ENCODE measurements around the gene KCNJ6.
"Not testable (repeated sequence)": the region's sequence is repeated elsewhere in the genome, so short reads cannot be mapped to it uniquely, and the experiment has no call there.

KCNJ6 gene

GRCh38 chr21:37732927-37733326 lies 183.3 kb downstream of the KCNJ6 start:
- no peaks in the 10 kb centered on the region for H3K36me3 ChIP-seq (ENCODE audit: low read depth)
- ATAC-seq (ENCODE audit: low read depth) (no peak), DNase-seq (ENCODE audit: low spot score) (no peak)
- no peaks in the 10 kb centered on the region for H3K9me3 ChIP-seq (ENCODE audit: severe bottlenecking)
- no peak for TF ChIP-seq CTCF (IDR thresholded peaks at IDR 0.05; ENCODE audit: poor library complexity, severe bottlenecking)
- no peaks in the 10 kb centered on the region for H3K27me3 ChIP-seq (ENCODE audit: insufficient read depth, poor library complexity, severe bottlenecking)
- H3K27ac ChIP-seq (ENCODE audit: poor library complexity, severe bottlenecking): no peak overlapping the region
- H3K4me3 ChIP-seq (ENCODE audit: severe bottlenecking): no peak overlapping the region
- no peaks in the 10 kb centered on the region for H3K4me1 ChIP-seq (ENCODE audit: insufficient read depth, poor library complexity, severe bottlenecking)

GRCh38 chr21:37724201-37724600 lies 192.1 kb downstream of the KCNJ6 start:
- DNase-seq (ENCODE audit: low spot score) (no peak), ATAC-seq (ENCODE audit: low read depth) (no peak)
- no peak overlapping the region for H3K4me3 ChIP-seq (ENCODE audit: severe bottlenecking)
- no peaks in the 10 kb centered on the region for H3K4me1 ChIP-seq (ENCODE audit: insufficient read depth, poor library complexity, severe bottlenecking)
- TF ChIP-seq CTCF (IDR thresholded peaks at IDR 0.05; ENCODE audit: poor library complexity, severe bottlenecking): no peak
- no peaks in the 10 kb centered on the region for H3K9me3 ChIP-seq (ENCODE audit: severe bottlenecking)
- H3K27ac ChIP-seq (ENCODE audit: poor library complexity, severe bottlenecking): no peak overlapping the region
- H3K36me3 ChIP-seq (ENCODE audit: low read depth): no peaks in the 10 kb centered on the region
- H3K27me3 ChIP-seq (ENCODE audit: insufficient read depth, poor library complexity, severe bottlenecking): peaks cover 3% of the 10 kb centered on the region

GRCh38 chr21:37717534-37717933 lies 198.7 kb downstream of the KCNJ6 start:
- Histone ChIP-seq H3K27me3 (ENCODE audit: insufficient read depth, poor library complexity, severe bottlenecking) (peaks cover 3% of the 10 kb centered on the region), H3K9me3 (ENCODE audit: severe bottlenecking) (no peaks in the 10 kb centered on the region), H3K36me3 (ENCODE audit: low read depth) (no peaks in the 10 kb centered on the region), H3K4me1 (ENCODE audit: insufficient read depth, poor library complexity, severe bottlenecking) (no peaks in the 10 kb centered on the region), H3K4me3 (ENCODE audit: severe bottlenecking) (no peak overlapping the region), H3K27ac (ENCODE audit: poor library complexity, severe bottlenecking) (no peak overlapping the region)
- no peak for TF ChIP-seq CTCF (IDR thresholded peaks at IDR 0.05; ENCODE audit: poor library complexity, severe bottlenecking)
- DNase-seq (ENCODE audit: low spot score): no peak
- no peak for ATAC-seq (ENCODE audit: low read depth)

GRCh38 chr21:37712569-37712934 lies 203.7 kb downstream of the KCNJ6 start:
- H3K27me3 ChIP-seq (ENCODE audit: insufficient read depth, poor library complexity, severe bottlenecking); H3K36me3 ChIP-seq (ENCODE audit: low read depth); H3K27ac ChIP-seq (ENCODE audit: poor library complexity, severe bottlenecking); H3K9me3 ChIP-seq (ENCODE audit: severe bottlenecking); ATAC-seq (ENCODE audit: low read depth); H3K4me3 ChIP-seq (ENCODE audit: severe bottlenecking); H3K4me1 ChIP-seq (ENCODE audit: insufficient read depth, poor library complexity, severe bottlenecking); DNase-seq (ENCODE audit: low spot score): not testable (repeated sequence)

GRCh38 chr21:37711836-37712568 lies 204.3 kb downstream of the KCNJ6 start:
- no peak overlapping the region for H3K27ac ChIP-seq (ENCODE audit: poor library complexity, severe bottlenecking)
- DNase-seq (ENCODE audit: low spot score) (no peak), ATAC-seq (ENCODE audit: low read depth) (peak; percentile 93)

More at GRCh38 chr21:37711836-37712568, 204.3 kb downstream of the KCNJ6 start:
- H3K4me3 ChIP-seq (ENCODE audit: severe bottlenecking): no peak overlapping the region
- H3K9me3 ChIP-seq (ENCODE audit: severe bottlenecking): no peaks in the 10 kb centered on the region
- no peaks in the 10 kb centered on the region for H3K36me3 ChIP-seq (ENCODE audit: low read depth)
- TF ChIP-seq CTCF (IDR thresholded peaks at IDR 0.05; ENCODE audit: poor library complexity, severe bottlenecking): peak; percentile 77
- no peaks in the 10 kb centered on the region for H3K4me1 ChIP-seq (ENCODE audit: insufficient read depth, poor library complexity, severe bottlenecking)
- H3K27me3 ChIP-seq (ENCODE audit: insufficient read depth, poor library complexity, severe bottlenecking): no peaks in the 10 kb centered on the region

Measured in RWPE2 (cell line).